Bronchial epithelial cell (primary cell): Measurements from ENCODE around the gene FZD2. TPM values are rescaled to one million over a fixed set of nuclear protein-coding genes. Genes with fewer than 3 reads are reported as not detected.

Source experiments
- DNase-seq: peaks from one replicate; pipeline ENCODE4 v3.0.0-alpha.2; 2010; ENCODE audit warnings: low read depth
- FAIRE-seq: peaks from 2 replicates; lab custom pipeline; 2011; peaks lifted over from hg19 to GRCh38; lab: Jason Lieb, UNC
- H3K27me3 ChIP-seq: 2 replicates; pipeline ENCODE4 v1.5.1; 2011; ENCODE audit warnings: low read length; ENCODE audit not compliant: control insufficient read depth, insufficient read depth
- H3K36me3 ChIP-seq: 2 replicates; pipeline ENCODE4 v1.5.1; 2011; ENCODE audit warnings: low read length; ENCODE audit not compliant: control insufficient read depth, insufficient read depth
- H3K4me3 ChIP-seq: 2 replicates; pipeline ENCODE4 v1.5.1; 2011; ENCODE audit warnings: mild to moderate bottlenecking, low read depth, low read length, control low read depth
- CTCF ChIP-seq: IDR thresholded peaks from 2 replicates; pipeline ENCODE4 v1.5.1; 2011; ENCODE audit warnings: mild to moderate bottlenecking, moderate library complexity, low read length, control low read depth, inconsistent platforms; ENCODE audit not compliant: insufficient read depth, severe bottlenecking
- total RNA-seq: library from RNA; depleted of rRNA; stranded (reverse); fragments of >200 nt; gene quantifications from 2 replicates; pipeline ENCODE4 v1.2.1, GENCODE V29; 2014

FZD2 gene
- total RNA-seq, 1 donor from 2014 or later, result under 0.01 TPM

- H3K36me3 ChIP-seq, result no peaks in the 10 kb centered on the region
- no peak overlapping the region for H3K4me3 ChIP-seq
- FAIRE-seq (no peak), DNase-seq (no peak)
- H3K27me3 ChIP-seq, result no peaks in the 10 kb centered on the region
- TF ChIP-seq CTCF, result no peak
Observed at GRCh38 chr17:44527102-44527501, 30.2 kb upstream of the FZD2 start.

GRCh38 chr17:44527954-44528353, 29.3 kb upstream of the FZD2 start:
- Histone ChIP-seq H3K27me3 (no peaks in the 10 kb centered on the region), H3K4me3 (no peak overlapping the region), H3K36me3 (no peaks in the 10 kb centered on the region)
- FAIRE-seq, result no peak
- TF ChIP-seq CTCF, result no peak
- no peak for DNase-seq

DNA sequence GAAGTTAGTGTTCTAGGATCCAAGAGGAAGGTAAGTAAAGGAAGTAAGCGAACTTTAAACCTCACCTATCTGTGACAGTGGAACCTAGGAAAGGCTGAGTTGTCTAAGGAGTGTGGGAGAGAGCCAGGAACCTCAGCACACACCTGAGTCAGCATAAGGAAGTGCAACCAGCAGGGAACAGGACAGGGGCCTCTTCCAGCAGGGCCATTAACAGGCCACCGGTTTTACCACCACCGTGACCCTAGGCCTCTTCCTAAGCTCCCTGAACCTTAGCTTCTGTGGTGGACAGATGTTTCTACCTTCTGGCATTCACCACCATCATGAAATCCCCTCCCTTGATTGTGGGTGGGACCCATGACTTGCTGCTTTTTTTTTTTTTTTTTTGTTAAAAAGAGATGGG, 27.4 kb upstream of the FZD2 start:
- Histone ChIP-seq H3K27me3 (no peaks in the 10 kb centered on the region), H3K36me3 (no peaks in the 10 kb centered on the region), H3K4me3 (no peak overlapping the region)
- DNase-seq (peak; percentile 32), FAIRE-seq (no peak)
- no peak for TF ChIP-seq CTCF

- no peak for DNase-seq
- Histone ChIP-seq H3K36me3 (no peaks in the 10 kb centered on the region), H3K27me3 (no peaks in the 10 kb centered on the region), H3K4me3 (no peak overlapping the region)
- no peak for TF ChIP-seq CTCF
- no peak for FAIRE-seq
Observed at GRCh38 chr17:44530896-44531418, 26.3 kb upstream of the FZD2 start.

DNA sequence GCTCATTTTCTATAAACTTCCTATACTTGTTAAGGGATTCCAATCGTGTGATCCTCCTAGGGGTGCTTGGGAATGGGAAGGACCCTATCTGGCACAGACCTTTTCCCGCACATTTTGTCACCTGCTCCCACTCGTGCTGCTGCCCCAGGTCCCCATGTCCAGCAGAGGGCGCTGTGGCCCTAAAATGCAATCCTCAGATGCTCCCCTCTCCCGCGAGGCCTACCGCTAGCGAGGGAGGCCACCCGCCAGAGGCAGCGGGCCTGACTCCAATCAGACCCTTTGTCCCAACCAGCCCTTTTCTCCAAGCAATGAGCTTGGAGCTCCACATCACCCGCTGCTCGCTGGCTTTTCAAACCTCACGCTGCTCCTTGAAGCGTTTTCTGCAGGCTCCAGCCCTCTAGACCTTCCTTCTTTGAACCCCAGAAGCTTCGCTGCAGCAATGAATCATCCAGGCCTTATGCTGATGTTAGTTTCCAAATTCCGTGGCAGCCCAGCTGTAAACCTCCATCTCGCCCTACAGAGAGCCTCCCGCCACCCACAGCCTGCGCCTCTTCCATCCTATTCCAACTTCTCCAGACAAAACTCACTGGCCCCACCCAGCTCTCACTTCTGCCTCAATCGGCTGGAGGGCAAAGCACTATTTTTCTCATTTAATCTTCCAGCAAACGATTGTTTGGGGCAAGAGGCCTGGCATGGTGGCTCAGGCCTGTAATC, 23.6 kb upstream of the FZD2 start:
- no peaks in the 10 kb centered on the region for H3K36me3 ChIP-seq
- TF ChIP-seq CTCF, result peak; percentile 95
- H3K4me3 ChIP-seq, result no peak overlapping the region
- peak; percentile 59 for DNase-seq
- no peaks in the 10 kb centered on the region for H3K27me3 ChIP-seq
- FAIRE-seq, result no peak
